ENCODE results near the gene MYO1B. TPM values are rescaled to one million over a fixed set of nuclear protein-coding genes. Genes with fewer than 3 reads are reported as not detected.

Gene MYO1B
- total RNA-seq, 1 experiment from 2014 or later = 43.2 TPM

- Histone ChIP-seq H3K27me3 (ENCODE audit: insufficient read depth, low read length) (no peaks in the 10 kb centered on the region), H4K8ac (replicated peaks; ENCODE audit: insufficient read length, low read depth, low read length) (no peak overlapping the region), H2BK120ac (ENCODE audit: low read depth, low read length, poor library complexity, severe bottlenecking) (no peak overlapping the region), H2BK5ac (ENCODE audit: insufficient read length, low read length) (no peak overlapping the region), H3K23ac (ENCODE audit: insufficient read length, low read depth, low read length) (no peak overlapping the region), H3K23me2 (ENCODE audit: insufficient read length, low read depth, low read length, poor library complexity, severe bottlenecking) (no peaks in the 10 kb centered on the region), H3K27ac (ENCODE audit: insufficient read length, low read depth, low read length) (no peak overlapping the region), H3K14ac (ENCODE audit: insufficient read depth, low read length) (no peak overlapping the region), H2AFZ (ENCODE audit: low read length) (no peak overlapping the region), H2AK5ac (ENCODE audit: insufficient read length, low read length) (no peak overlapping the region), H4K91ac (ENCODE audit: insufficient read length, low read depth, low read length) (no peak overlapping the region), H2BK20ac (ENCODE audit: low read depth, low read length, poor library complexity, severe bottlenecking) (no peak overlapping the region), H2BK12ac (ENCODE audit: insufficient read length, low read depth, low read length) (no peak overlapping the region), H3K4me2 (ENCODE audit: insufficient read depth, insufficient read length, low read length) (no peak overlapping the region), H3K79me2 (ENCODE audit: insufficient read depth, low read length) (no peaks in the 10 kb centered on the region; the same call in 1 of the 2 replicates), H3K9me3 (ENCODE audit: control insufficient read depth, low read depth, low read length) (no peaks in the 10 kb centered on the region), H4K5ac (ENCODE audit: insufficient read length, low read depth, low read length) (no peak overlapping the region), H2BK15ac (ENCODE audit: low read depth, low read length) (no peak overlapping the region), H3K4ac (ENCODE audit: low read depth, low read length) (no peak overlapping the region), H3T11ph (ENCODE audit: low read length) (no peak overlapping the region), H4K20me1 (ENCODE audit: control insufficient read depth, insufficient read depth, insufficient read length) (no peaks in the 10 kb centered on the region), H3K4me1 (ENCODE audit: insufficient read depth, low read length) (no peaks in the 10 kb centered on the region), H3K56ac (ENCODE audit: insufficient read length, low read depth, low read length) (no peak overlapping the region), H3K18ac (ENCODE audit: insufficient read length, low read depth, low read length) (no peak overlapping the region), H3K9ac (ENCODE audit: extremely low read depth, insufficient read length, low read length) (no peak overlapping the region), H3K79me1 (ENCODE audit: insufficient read depth, low read depth, low read length, poor library complexity, severe bottlenecking) (peaks cover 6% of the 10 kb centered on the region)
- no CpG with 5 or more reads among the region's 8 CpGs for WGBS (ENCODE audit: extremely low coverage, insufficient read length, low lambda C conversion rate)
- Mint-ChIP-seq H3K4me1 (peaks cover 2 to 6% of the 10 kb centered on the region in 2 experiments), H3K9me3 (no peaks in the 10 kb centered on the region), H3K4me3 (no peak overlapping the region), H3K27me3 (ENCODE audit: low read depth) (no peaks in the 10 kb centered on the region), H3K27ac (no peak overlapping the region), H3K36me3 (ENCODE audit: insufficient read depth in 1 of 3, low read depth in 3 of 3) (peaks cover 0 to 8% (median 2%) of the 10 kb centered on the region in 3 experiments; a peak in 2 of 7 replicates)
- TF ChIP-seq CTCF (conservative IDR thresholded peaks at IDR 0.05) = no peak
- no peak for DNase-seq
Observed at GRCh38 chr2:191296083-191297006, 51.1 kb downstream of the MYO1B start.

All from H9 (cell line).